Gastrocnemius medialis (tissue), 4 donors: Measurements from ENCODE around the gene BRAF.

Experiments used
- POLR2A ChIP-seq, 2 donors: fragments of 450-650 bp; IDR thresholded peaks; one replicate each; pipeline ENCODE4 v1.6.1; 2017; ENCODE audit warnings: antibody characterized with exemption in 2 of 2, mild to moderate bottlenecking in 2 of 2, moderate library complexity in 2 of 2
- TF ChIP-seq, protein P1 (sequence below), 5 experiments: fragments of 450-650 bp in 3 of 5; fragments of 200-600 bp in 2 of 5; sonication (generic) in 2 of 5; IDR thresholded peaks in 4 of 5; conservative IDR thresholded peaks in 1 of 5; 1 replicate in 4 of 5; 2 replicates in 1 of 5; pipeline ENCODE4 v1.5.1; 2016 to 2019; ENCODE audit warnings: antibody characterized with exemption in 5 of 5, mild to moderate bottlenecking in 3 of 5, moderate library complexity in 3 of 5

DNA sequence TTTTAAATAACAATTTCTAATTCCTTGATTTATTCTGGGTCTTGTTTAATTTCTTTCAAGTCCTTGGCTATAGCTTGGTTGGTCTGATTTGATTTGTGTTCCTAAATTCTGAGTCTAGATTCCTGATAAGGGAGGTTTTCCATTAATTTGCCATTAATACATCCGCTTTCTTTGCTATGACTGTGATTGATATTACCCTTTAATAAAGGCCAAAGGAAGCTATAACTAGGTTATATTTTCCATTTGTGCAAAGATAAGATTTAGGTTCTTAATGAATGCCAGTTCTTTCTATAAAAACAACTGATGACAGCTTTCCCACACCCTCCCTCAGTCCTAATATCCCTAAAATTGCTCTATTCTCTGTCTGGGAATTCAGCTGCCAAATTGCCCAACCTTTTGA, 200.0 kb downstream of the BRAF start:
- TF ChIP-seq, protein P1, sequence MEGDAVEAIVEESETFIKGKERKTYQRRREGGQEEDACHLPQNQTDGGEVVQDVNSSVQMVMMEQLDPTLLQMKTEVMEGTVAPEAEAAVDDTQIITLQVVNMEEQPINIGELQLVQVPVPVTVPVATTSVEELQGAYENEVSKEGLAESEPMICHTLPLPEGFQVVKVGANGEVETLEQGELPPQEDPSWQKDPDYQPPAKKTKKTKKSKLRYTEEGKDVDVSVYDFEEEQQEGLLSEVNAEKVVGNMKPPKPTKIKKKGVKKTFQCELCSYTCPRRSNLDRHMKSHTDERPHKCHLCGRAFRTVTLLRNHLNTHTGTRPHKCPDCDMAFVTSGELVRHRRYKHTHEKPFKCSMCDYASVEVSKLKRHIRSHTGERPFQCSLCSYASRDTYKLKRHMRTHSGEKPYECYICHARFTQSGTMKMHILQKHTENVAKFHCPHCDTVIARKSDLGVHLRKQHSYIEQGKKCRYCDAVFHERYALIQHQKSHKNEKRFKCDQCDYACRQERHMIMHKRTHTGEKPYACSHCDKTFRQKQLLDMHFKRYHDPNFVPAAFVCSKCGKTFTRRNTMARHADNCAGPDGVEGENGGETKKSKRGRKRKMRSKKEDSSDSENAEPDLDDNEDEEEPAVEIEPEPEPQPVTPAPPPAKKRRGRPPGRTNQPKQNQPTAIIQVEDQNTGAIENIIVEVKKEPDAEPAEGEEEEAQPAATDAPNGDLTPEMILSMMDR (IDR thresholded peaks at IDR 0.05 in 4 of 5, conservative IDR thresholded peaks at IDR 0.05 in 1 of 5): no peak
- no peak for TF ChIP-seq POLR2A (IDR thresholded peaks at IDR 0.05)
